Ascending aorta (tissue), 2 donors: Measurements from ENCODE around the gene UBA3. TPM values are rescaled to one million over a fixed set of nuclear protein-coding genes. Genes with fewer than 3 reads are reported as not detected.
A peak's percentile ranks its signal among the peaks of the same experiment; 100 is the strongest.

ENCODE experiments used
- DNase-seq, 2 donors: peaks; one replicate each; pipeline ENCODE4 v3.0.0-alpha.2; 2019; ENCODE audit warnings: low spot score in 2 of 2
- H3K27ac ChIP-seq, 2 donors: fragments of 200-600 bp; sonication (generic); one replicate each; pipeline ENCODE4 v1.5.1; 2016 to 2017; ENCODE audit warnings: mild to moderate bottlenecking in 1 of 2
- H3K27me3 ChIP-seq: fragments of 200-600 bp; sonication (generic); one replicate; pipeline ENCODE4 v1.5.1; 2017
- H3K36me3 ChIP-seq, 2 donors: fragments of 200-600 bp; sonication (generic); one replicate each; pipeline ENCODE4 v1.5.1; 2016
- H3K4me1 ChIP-seq, 2 donors: fragments of 200-600 bp; sonication (generic); one replicate each; pipeline ENCODE4 v1.5.1; 2016 to 2017; ENCODE audit warnings: mild to moderate bottlenecking in 1 of 2
- H3K4me3 ChIP-seq, 2 donors: fragments of 200-600 bp; sonication (generic); one replicate each; pipeline ENCODE4 v1.5.1; 2016 to 2017; ENCODE audit warnings: mild to moderate bottlenecking in 1 of 2
- H3K9me3 ChIP-seq, 2 donors: fragments of 200-600 bp; sonication (generic); one replicate each; pipeline ENCODE4 v1.5.1; 2016
- CTCF ChIP-seq, 3 experiments: fragments of 200-600 bp in 2 of 3; fragments of 450-650 bp in 1 of 3; sonication (generic) in 2 of 3; IDR thresholded peaks; one replicate each; pipeline ENCODE4 v1.5.1; 2016 to 2019; ENCODE audit warnings: antibody characterized with exemption in 3 of 3, mild to moderate bottlenecking in 1 of 3, moderate library complexity in 1 of 3
- intact Hi-C: fragments of 100-400 bp; cut with DNase I; formaldehyde crosslinking; loops from one replicate; pipeline ENCODE4 v1.15.1; 2023
- total RNA-seq: library from RNA; depleted of rRNA; stranded (reverse); fragments of >200 nt; gene quantifications from one replicate; pipeline ENCODE4 v1.1.0, GENCODE V29; 2016

UBA3 gene
- total RNA-seq, 1 donor from 2014 or later, result 18.2 TPM

DNA sequence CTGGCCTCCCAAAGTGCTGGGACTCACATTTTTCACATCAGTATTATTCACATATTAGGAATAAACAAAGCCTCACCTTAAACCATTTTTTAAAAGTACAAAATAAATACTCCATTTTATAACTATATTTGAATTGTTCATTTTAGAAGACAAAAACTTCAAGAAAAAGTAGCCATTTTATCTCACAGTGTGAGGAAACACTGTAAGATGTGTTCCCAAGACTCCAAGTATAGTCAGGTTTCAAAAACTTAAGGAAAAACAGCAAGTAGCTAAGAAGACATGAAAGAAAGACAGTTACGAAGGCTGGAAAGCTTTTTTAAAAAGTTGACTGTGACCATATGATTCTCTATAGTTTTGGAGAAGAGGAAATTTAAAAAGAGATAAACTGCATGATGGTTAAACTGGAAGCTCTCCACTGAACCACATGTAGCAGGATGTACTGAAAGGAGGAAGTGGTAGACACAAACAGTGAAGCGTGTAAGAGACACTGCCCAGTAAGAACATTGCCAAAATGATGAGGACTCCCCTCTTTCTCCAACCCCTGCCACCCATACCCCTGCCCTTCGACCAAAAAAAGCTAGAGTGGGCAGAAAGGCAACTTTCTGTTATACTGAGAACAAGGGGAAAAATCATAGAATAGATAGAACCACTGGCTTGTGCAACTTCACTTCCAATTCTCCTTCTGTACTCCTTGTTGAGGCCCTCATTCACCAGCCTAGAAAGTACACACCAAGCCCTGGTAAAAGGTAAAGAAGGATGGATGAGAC is 21.8 kb downstream of the UBA3 start:
- Histone ChIP-seq H3K4me3 (no peak overlapping the region), H3K36me3 (peaks cover 40 to 66% of the 10 kb centered on the region in 2 donors), H3K27ac (no peak overlapping the region), H3K4me1 (no peaks in the 10 kb centered on the region), H3K27me3 (no peaks in the 10 kb centered on the region), H3K9me3 (no peaks in the 10 kb centered on the region)
- DNase-seq, result no peak
- intact Hi-C loops, result no loop called here
- no peak for TF ChIP-seq CTCF (IDR thresholded peaks at IDR 0.05)

DNA sequence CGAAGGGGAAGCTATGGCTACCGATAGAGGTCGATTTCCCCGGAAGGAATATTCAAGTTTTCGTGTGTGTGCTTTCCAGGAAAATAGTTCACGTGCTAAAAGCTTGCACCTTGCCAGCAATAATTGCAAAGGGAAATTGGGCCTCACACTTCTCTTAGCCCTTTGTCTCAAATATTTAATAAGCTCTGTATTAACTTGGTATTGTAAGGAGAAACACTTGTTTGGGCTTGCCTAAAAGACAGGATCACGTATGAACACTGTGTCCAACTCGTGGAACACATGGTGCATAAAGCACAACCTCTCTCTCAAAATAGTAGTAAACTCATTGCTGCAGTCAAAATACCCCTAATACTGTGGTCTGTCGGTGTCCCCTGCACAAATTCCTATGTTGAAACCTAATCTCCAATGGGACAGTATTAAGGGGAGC is 27.7 kb downstream of the UBA3 start:
- H3K9me3 ChIP-seq, result no peaks in the 10 kb centered on the region
- H3K27me3 ChIP-seq, result no peaks in the 10 kb centered on the region
- DNase-seq, result no peak
- H3K36me3 ChIP-seq, result peaks cover 15 to 27% of the 10 kb centered on the region in 2 donors
- TF ChIP-seq CTCF (IDR thresholded peaks at IDR 0.05), result no peak
- H3K4me3 ChIP-seq, result peak overlapping the region; percentile 72 to 78
- peak overlapping the region; percentile 93 to 95 for H3K27ac ChIP-seq
- intact Hi-C loops, result loop anchor here (1.0 kb wide), 2 partner anchors 28 to 38 kb away; partner anchors contain the start of gene UBA3
- H3K4me1 ChIP-seq, result peaks cover 3 to 15% of the 10 kb centered on the region in 2 donors

DNA sequence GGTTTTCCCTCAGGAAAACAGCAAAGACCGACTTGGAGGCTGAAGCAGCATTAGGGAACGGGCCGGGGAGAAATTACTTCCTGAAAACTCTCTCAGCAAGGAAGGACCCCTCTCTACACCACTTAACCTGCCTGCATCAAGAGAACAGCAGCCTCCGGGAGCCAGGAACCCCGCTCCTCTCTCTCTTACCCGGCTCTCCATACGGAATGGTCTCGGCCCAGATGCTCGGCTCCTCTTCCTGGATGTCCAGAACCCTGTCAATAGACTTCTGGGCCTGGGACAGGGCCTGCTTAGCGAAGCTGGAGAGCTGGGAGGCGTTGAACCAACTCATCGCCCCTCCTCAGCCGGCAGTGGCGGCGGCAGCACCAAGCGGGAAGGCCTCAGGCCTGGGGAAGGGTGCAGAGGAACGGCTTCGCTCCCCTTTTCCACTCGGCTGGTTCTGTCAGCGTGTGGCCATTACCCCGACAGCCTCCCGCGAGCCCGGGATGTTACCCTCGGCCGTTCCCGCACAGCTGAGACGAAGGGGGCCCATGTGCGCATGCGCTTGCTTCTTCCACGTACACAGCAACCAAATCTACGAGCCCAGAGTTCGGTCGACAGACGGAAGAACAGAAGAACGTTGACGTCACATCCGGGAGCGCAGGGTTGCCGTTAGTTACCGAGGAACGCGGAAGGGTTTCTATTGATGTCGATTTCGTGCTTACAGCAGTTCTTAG is 28.3 kb downstream of the UBA3 start, which contains the start of gene TMF1:
Gene TMF1, minus strand, starts transcription at position 578 of the 716 bp plus-strand sequence. Its CDS starts 247 bp downstream, at position 331.
- peaks cover 21 to 32% of the 10 kb centered on the region in 2 donors for H3K36me3 ChIP-seq
- H3K4me1 ChIP-seq, result peaks cover 3 to 20% of the 10 kb centered on the region in 2 donors
- H3K4me3 ChIP-seq, result peak within 1 kb of the TSS; percentile 72 to 78
- H3K27me3 ChIP-seq, result no peaks in the 10 kb centered on the region
- no peaks in the 10 kb centered on the region for H3K9me3 ChIP-seq
- TF ChIP-seq CTCF (IDR thresholded peaks at IDR 0.05), result no peak
- peak within 1 kb of the TSS; percentile 93 to 95 for H3K27ac ChIP-seq
- intact Hi-C loops, result loop anchor here (1.0 kb wide), 2 partner anchors 28 to 38 kb away; partner anchors contain the start of gene UBA3
- DNase-seq, result peak; percentile 90 to 99

DNA sequence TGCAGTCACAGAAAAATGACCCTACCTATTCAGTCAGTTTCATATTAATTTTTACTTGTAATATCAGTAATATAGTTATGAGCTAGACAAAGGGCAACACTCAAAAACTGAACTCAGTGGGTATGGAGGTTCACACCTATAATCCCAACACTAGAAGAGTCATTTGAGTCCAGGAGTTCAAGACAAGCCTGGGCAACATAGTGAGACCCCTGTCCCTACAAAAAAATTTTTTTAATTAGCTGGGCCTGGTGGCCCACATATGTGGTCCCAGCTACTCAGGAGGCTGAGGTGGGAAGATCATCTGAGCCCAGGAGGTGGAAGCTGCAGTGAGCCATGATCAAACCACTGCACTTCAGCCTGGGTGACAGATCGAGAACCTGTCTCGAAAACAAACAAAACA is 31.2 kb downstream of the UBA3 start:
- Histone ChIP-seq H3K4me3 (no peak overlapping the region), H3K9me3 (no peaks in the 10 kb centered on the region), H3K4me1 (peaks cover 3 to 21% of the 10 kb centered on the region in 2 donors), H3K27ac (no peak overlapping the region), H3K27me3 (no peaks in the 10 kb centered on the region), H3K36me3 (peaks cover 22 to 39% of the 10 kb centered on the region in 2 donors)
- DNase-seq, result no peak
- intact Hi-C loops, result no loop called here
- TF ChIP-seq CTCF (IDR thresholded peaks at IDR 0.05), result no peak

- H3K4me3 ChIP-seq, result no peak overlapping the region
- peaks cover 0 to 10% of the 10 kb centered on the region in 2 donors for H3K4me1 ChIP-seq
- no peaks in the 10 kb centered on the region for H3K27me3 ChIP-seq
- no peak for DNase-seq
- intact Hi-C loops, result no loop called here
- H3K27ac ChIP-seq, result no peak overlapping the region
- H3K9me3 ChIP-seq, result no peaks in the 10 kb centered on the region
- peaks cover 39 to 71% of the 10 kb centered on the region in 2 donors for H3K36me3 ChIP-seq
- TF ChIP-seq CTCF (IDR thresholded peaks at IDR 0.05), result no peak
These were observed 35.6 kb downstream of the UBA3 start for GRCh38 chr3:69044608-69045007.
